LNCaP clone FGC (cell line): ENCODE measurements around the gene RAB10.

Experiments
- DNase-seq: peaks from one replicate; pipeline ENCODE4 v3.0.0-alpha.2; 2011; ENCODE audit warnings: low read depth
- H3K4me3 ChIP-seq: 2 replicates; pipeline ENCODE4 v1.5.1; 2011; ENCODE audit warnings: mild to moderate bottlenecking, low read depth, low read length, control low read depth
- TF ChIP-seq, protein P1 (sequence below): IDR thresholded peaks from 2 replicates; pipeline ENCODE4 v1.5.1; 2012; ENCODE audit warnings: mild to moderate bottlenecking; ENCODE audit not compliant: control insufficient read depth, insufficient read depth; ENCODE audit errors: extremely low read depth

RAB10 gene

DNA sequence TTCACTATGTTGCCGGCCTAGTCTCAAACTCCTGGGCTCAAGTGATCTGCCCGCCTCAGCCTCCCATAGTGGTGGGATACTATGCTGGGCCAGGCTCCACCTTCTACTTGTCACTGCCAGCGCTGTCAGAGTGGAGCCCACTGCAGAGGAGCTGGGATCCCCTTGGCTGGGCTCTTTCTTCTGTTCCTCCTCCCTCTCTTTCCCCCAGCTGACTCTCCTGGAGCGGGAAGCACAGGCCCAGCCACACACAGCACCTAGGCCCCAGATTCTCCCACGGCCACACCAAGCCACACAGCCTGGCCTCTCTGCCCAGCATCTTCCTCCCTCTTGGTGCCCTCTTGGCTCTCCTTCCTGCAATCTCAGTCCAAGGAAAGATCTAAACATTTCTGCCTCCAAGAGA, 135.3 kb downstream of the RAB10 start:
- no peak for DNase-seq
- TF ChIP-seq, protein P1, sequence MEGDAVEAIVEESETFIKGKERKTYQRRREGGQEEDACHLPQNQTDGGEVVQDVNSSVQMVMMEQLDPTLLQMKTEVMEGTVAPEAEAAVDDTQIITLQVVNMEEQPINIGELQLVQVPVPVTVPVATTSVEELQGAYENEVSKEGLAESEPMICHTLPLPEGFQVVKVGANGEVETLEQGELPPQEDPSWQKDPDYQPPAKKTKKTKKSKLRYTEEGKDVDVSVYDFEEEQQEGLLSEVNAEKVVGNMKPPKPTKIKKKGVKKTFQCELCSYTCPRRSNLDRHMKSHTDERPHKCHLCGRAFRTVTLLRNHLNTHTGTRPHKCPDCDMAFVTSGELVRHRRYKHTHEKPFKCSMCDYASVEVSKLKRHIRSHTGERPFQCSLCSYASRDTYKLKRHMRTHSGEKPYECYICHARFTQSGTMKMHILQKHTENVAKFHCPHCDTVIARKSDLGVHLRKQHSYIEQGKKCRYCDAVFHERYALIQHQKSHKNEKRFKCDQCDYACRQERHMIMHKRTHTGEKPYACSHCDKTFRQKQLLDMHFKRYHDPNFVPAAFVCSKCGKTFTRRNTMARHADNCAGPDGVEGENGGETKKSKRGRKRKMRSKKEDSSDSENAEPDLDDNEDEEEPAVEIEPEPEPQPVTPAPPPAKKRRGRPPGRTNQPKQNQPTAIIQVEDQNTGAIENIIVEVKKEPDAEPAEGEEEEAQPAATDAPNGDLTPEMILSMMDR = no peak
- H3K4me3 ChIP-seq = no peak overlapping the region

DNA sequence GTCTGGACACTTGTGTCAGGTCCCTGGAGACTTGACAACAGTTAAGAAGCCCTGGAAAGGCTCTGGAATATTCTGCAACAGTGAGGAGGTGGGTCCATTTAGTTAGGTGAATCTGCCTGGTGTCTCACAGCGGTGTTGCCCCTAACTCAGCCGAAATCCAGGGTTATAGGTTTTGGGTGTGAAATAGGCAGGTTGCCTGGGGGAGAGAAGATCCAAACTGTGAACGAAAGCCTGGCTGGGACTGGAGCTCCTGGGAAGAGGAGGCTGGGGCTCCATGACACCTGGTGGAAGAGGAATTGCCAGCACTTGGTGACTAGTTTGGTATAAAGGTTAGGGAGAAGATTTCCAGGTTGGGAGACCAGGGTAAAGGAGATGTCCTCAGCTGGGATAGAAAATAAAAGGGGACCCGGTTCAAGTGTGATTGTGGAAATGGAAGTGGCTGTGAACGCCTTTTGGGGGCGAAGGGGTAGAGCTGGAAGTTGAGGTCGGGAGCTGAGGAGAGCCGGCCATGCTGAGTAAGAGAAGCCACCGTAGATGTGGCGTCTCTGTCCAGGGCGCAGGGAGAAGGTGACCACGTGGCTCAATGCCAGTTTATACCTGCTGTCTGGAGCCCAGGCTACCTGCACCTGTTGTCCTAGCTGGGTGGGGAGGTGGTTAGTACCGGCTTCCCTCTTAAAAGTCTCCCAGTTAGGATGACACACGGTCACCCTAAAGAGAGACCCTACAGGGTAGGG, 136.0 kb downstream of the RAB10 start:
- H3K4me3 ChIP-seq = no peak overlapping the region
- TF ChIP-seq, protein P1 = no peak
- DNase-seq = no peak

DNA sequence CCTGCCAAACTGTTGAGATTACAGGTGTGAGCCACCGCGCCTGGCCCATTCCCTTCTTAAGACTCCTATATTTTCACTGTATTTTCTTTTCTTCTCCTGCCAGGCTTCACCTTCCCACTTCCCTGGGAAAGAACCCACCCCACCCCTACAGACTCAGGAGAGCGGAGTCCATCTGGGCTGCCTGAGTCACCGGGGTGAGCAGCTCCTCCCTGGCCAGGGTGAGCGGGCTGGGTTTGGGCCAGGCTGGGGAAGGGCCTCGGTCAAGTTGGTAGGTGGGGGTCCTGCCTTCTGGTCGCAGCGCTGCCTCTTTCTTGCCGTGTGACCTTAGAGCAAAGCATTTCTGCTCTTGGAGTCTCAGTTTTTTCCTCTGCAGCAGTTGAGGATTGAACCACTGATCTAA, 136.9 kb downstream of the RAB10 start:
- DNase-seq = no peak
- TF ChIP-seq, protein P1 = no peak
- no peak overlapping the region for H3K4me3 ChIP-seq

DNA sequence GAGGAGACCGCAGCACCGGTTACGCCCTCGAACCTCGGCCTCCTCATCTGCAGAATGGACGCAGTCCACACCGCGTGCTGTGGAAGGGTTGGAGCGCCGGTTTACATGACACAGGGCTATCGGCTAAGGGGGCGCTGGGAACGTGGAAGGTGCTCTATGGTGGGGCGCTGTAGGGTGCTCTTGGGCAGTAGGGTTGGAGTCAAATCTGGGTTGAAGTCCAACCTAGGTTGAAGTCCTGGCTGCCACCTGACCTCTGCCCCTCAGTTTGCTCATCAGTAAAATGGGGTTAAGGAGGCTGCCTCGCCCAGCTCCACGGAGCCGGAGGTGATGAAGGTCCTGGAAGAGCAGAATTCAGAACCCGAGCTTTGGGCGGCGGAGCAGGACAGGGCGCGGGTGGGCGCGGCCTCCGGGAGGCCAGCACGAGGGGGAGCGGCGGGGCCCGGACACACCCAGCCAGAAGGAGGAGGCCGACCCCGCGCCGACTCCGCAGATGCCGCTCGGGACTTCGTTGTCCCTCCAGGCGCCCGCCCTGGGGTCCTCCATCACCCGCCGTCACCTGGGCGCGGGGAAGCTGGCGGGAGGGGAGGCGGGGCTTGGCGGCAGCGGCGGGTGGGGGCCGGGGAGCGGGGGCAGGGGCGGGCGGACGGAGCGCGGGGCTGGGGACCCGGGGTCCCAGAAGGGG, 138.4 kb downstream of the RAB10 start:
- DNase-seq = no peak
- no peak overlapping the region for H3K4me3 ChIP-seq
- TF ChIP-seq, protein P1 = no peak

DNA sequence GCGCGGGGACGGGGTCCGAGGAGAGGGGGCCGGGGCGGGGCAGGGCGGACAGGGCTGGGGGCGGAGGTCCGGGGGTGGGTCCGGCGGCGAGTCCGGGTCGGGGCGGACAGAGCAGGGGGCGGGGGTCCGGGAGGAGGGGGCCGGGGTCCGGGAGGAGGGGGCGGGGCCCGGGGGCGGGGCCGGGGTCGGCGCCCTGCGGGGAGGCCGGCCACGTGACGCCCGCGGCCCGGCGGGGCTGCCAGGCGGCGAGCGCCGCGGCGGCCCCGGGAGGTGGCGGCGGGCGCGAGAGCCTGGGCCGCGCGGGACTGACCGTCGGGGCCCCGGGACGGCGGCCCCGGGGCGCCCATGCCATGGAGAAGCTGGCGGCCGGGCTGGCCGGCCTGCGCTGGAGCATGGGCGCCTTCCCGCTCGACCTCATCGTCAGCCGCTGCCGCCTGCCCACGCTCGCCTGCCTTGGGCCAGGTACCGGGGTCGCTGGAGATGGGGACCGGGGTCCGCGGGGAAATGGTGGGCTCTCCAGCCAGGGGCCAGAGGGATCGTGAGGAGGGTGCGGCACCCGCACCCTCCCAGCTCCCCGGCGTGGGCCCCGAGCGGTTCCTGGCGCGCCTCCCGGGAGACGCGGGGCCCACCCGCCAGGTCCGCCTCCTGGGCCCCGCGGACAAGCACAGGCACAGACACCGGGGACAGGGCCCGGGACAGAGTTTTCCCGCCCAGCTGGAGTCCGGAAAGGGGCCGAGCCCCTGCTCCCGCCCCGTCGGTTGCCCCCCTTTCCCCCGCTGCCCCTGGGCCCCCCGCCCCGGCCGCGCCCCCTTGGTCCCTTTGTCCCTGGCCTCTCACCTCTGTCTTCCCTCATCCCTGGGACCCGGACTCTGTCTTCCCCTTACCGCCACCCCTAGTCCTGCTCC, 139.2 kb downstream of the RAB10 start, which contains the start of gene GAREM2:
TSS of gene GAREM2 (plus strand) at position 218 of the 905 bp plus-strand sequence. CDS start at position 351, 133 bp downstream.
- H3K4me3 ChIP-seq = peak within 1 kb of the TSS; percentile 57
- no peak for DNase-seq
- TF ChIP-seq, protein P1 = no peak

DNA sequence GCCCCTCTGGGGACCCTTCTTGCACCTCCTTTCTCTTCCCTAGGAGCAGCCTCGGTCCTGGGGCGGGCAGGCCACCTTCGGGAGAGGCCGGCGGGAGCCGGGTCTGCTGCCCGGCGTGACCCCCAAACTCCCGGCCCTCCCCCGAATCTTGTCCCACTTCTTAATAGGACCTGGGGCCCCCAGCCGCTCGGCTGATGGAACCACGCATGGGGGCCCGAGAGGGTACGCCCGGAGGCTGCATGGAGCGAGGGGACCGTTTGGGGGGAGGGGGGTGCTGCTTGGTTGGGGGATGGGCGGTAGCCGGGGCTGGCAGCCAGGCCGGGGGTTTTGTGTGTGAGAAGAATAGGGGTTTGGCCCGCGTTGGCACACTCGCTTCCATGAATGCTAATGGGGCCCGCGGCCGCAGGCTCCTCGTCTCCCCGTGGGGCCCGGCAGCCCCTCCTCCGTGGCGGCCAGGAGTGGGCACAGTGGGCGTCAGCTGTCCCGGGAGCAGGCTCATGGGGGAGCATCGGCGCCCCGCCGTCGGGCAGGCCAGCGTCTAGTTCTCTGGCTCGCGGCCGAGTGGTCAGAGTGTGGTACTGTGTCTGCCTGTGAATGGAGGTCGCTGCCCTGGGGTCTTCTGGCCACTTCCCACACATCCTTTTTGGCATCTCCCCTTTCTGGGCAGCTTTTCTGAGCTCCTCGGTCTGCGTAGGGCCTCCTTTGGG, 140.0 kb downstream of the RAB10 start:
- TF ChIP-seq, protein P1 = no peak
- H3K4me3 ChIP-seq = peak overlapping the region; percentile 57
- no peak for DNase-seq
